Measurements from ENCODE around the gene STX3. TPM values are rescaled to one million over a fixed set of nuclear protein-coding genes. Genes with fewer than 3 reads are reported as not detected.
"Not testable (repeated sequence)": the region's sequence is repeated elsewhere in the genome, so short reads cannot be mapped to it uniquely, and the experiment has no call there.

Gene STX3
- total and polyA plus RNA-seq, 5 experiments from 2014 or later: 2.8 to 11.2 (median 3.6) TPM

- Mint-ChIP-seq H3K4me1 (peaks cover 0 to 18% (median 2%) of the 10 kb centered on the region in 4 donors), H3K4me3 (no peak overlapping the region), H3K27me3 (no peaks in the 10 kb centered on the region), H3K9me3 (no peaks in the 10 kb centered on the region), H3K36me3 (peaks cover 4 to 26% (median 24%) of the 10 kb centered on the region in 3 donors), H3K27ac (no peak overlapping the region)
- no peak for ATAC-seq
- POLR2A ChIA-PET: interaction anchor here (0.7 kb wide), 1 partner anchor 24 kb away, joined by 4 read pairs; no protein-coding TSS in a partner anchor
- DNase-seq: no peak
Observed at GRCh38 chr11:59778122-59778521, 22.9 kb downstream of the STX3 start.

GRCh38 chr11:59779487-59779886 is 24.3 kb downstream of the STX3 start:
- ATAC-seq: no peak
- Mint-ChIP-seq H3K9me3 (no peaks in the 10 kb centered on the region), H3K36me3 (peaks cover 4 to 19% (median 17%) of the 10 kb centered on the region in 3 donors), H3K4me1 (peaks cover 0 to 22% (median 0%) of the 10 kb centered on the region in 4 donors), H3K27me3 (no peaks in the 10 kb centered on the region), H3K4me3 (no peak overlapping the region), H3K27ac (peak overlapping the region in 1 of 10 donors; percentile 36)
- POLR2A ChIA-PET: no interaction called here
- no peak for DNase-seq

- no peak overlapping the region for H3K4me3 Mint-ChIP-seq
- ATAC-seq (no peak), DNase-seq (no peak)
- no peak overlapping the region for H3K27ac Mint-ChIP-seq
- peaks cover 0 to 11% (median 4%) of the 10 kb centered on the region in 3 donors for H3K36me3 Mint-ChIP-seq
- H3K27me3 Mint-ChIP-seq: no peaks in the 10 kb centered on the region
- H3K4me1 Mint-ChIP-seq: peaks cover 0 to 20% (median 0%) of the 10 kb centered on the region in 4 donors
- POLR2A ChIA-PET: no interaction called here
- no peaks in the 10 kb centered on the region for H3K9me3 Mint-ChIP-seq
Observed at GRCh38 chr11:59782080-59782479, 26.9 kb downstream of the STX3 start.

- H3K27me3 Mint-ChIP-seq: no peaks in the 10 kb centered on the region
- peaks cover 0 to 20% (median 0%) of the 10 kb centered on the region in 4 donors for H3K4me1 Mint-ChIP-seq
- H3K27ac Mint-ChIP-seq: no peak overlapping the region
- POLR2A ChIA-PET: no interaction called here
- DNase-seq (no peak), ATAC-seq (no peak)
- H3K36me3 Mint-ChIP-seq: peaks cover under 1 to 22% (median 14%) of the 10 kb centered on the region in 3 donors
- H3K4me3 Mint-ChIP-seq: no peak overlapping the region
- no peaks in the 10 kb centered on the region for H3K9me3 Mint-ChIP-seq
Observed at GRCh38 chr11:59783632-59784090, 28.5 kb downstream of the STX3 start.

GRCh38 chr11:59784441-59784840 is 29.3 kb downstream of the STX3 start:
- DNase-seq, H3K4me3 Mint-ChIP-seq, POLR2A ChIA-PET, H3K27me3 Mint-ChIP-seq, H3K27ac Mint-ChIP-seq, H3K9me3 Mint-ChIP-seq, ATAC-seq: not testable (repeated sequence)
- peaks cover 0 to 20% (median 0%) of the 10 kb centered on the region in 4 donors for H3K4me1 Mint-ChIP-seq
- peaks cover 7 to 28% (median 14%) of the 10 kb centered on the region in 3 donors for H3K36me3 Mint-ChIP-seq

GRCh38 chr11:59785818-59786217 is 30.6 kb downstream of the STX3 start:
- Mint-ChIP-seq H3K4me3 (no peak overlapping the region), H3K27ac (no peak overlapping the region), H3K27me3 (no peaks in the 10 kb centered on the region), H3K9me3 (no peaks in the 10 kb centered on the region), H3K36me3 (peaks cover 10 to 40% (median 14%) of the 10 kb centered on the region in 3 donors), H3K4me1 (peaks cover 0 to 20% (median 0%) of the 10 kb centered on the region in 4 donors)
- DNase-seq (no peak), ATAC-seq (no peak)
- POLR2A ChIA-PET: no interaction called here

GRCh38 chr11:59787255-59787588 is 32.0 kb downstream of the STX3 start:
- no peak for DNase-seq
- Mint-ChIP-seq H3K4me1 (peaks cover 0 to 20% (median 0%) of the 10 kb centered on the region in 4 donors), H3K27me3 (no peaks in the 10 kb centered on the region), H3K4me3 (no peak overlapping the region), H3K36me3 (peaks cover 10 to 42% (median 11%) of the 10 kb centered on the region in 3 donors), H3K27ac (no peak overlapping the region), H3K9me3 (no peaks in the 10 kb centered on the region)
- POLR2A ChIA-PET: no interaction called here
- no peak for ATAC-seq

GRCh38 chr11:59787816-59788215 is 32.6 kb downstream of the STX3 start:
- DNase-seq (no peak), ATAC-seq (no peak)
- Mint-ChIP-seq H3K4me1 (peaks cover 0 to 20% (median 0%) of the 10 kb centered on the region in 4 donors), H3K27me3 (no peaks in the 10 kb centered on the region), H3K36me3 (peaks cover 16 to 48% (median 17%) of the 10 kb centered on the region in 3 donors), H3K27ac (no peak overlapping the region), H3K4me3 (no peak overlapping the region), H3K9me3 (no peaks in the 10 kb centered on the region)
- POLR2A ChIA-PET: no interaction called here

GRCh38 chr11:59791639-59792038 is 36.5 kb downstream of the STX3 start:
- DNase-seq (no peak), ATAC-seq (no peak)
- H3K27me3 Mint-ChIP-seq: no peaks in the 10 kb centered on the region
- no peaks in the 10 kb centered on the region for H3K9me3 Mint-ChIP-seq
- peaks cover 0 to 4% (median 0%) of the 10 kb centered on the region in 4 donors for H3K4me1 Mint-ChIP-seq
- H3K36me3 Mint-ChIP-seq: peaks cover 23 to 69% (median 26%) of the 10 kb centered on the region in 3 donors
- POLR2A ChIA-PET: no interaction called here
- no peak overlapping the region for H3K27ac Mint-ChIP-seq
- H3K4me3 Mint-ChIP-seq: no peak overlapping the region

- POLR2A ChIA-PET: no interaction called here
- peaks cover 20 to 71% (median 26%) of the 10 kb centered on the region in 3 donors for H3K36me3 Mint-ChIP-seq
- H3K4me3 Mint-ChIP-seq: no peak overlapping the region
- no peaks in the 10 kb centered on the region for H3K4me1 Mint-ChIP-seq
- H3K27me3 Mint-ChIP-seq: no peaks in the 10 kb centered on the region
- peak overlapping the region in 1 of 10 donors; percentile 6 for H3K27ac Mint-ChIP-seq
- ATAC-seq (no peak), DNase-seq (no peak)
- H3K9me3 Mint-ChIP-seq: no peaks in the 10 kb centered on the region
Observed at GRCh38 chr11:59792507-59792906, 37.3 kb downstream of the STX3 start.

GRCh38 chr11:59794417-59794816 is 39.2 kb downstream of the STX3 start:
- H3K36me3 Mint-ChIP-seq: peaks cover 12 to 59% (median 19%) of the 10 kb centered on the region in 3 donors
- DNase-seq (no peak), ATAC-seq (no peak)
- H3K4me1 Mint-ChIP-seq: no peaks in the 10 kb centered on the region
- H3K9me3 Mint-ChIP-seq: no peaks in the 10 kb centered on the region
- no peak overlapping the region for H3K27ac Mint-ChIP-seq
- no peak overlapping the region for H3K4me3 Mint-ChIP-seq
- H3K27me3 Mint-ChIP-seq: no peaks in the 10 kb centered on the region
- POLR2A ChIA-PET: no interaction called here

- no peak for ATAC-seq
- peaks cover 0 to 32% (median 3%) of the 10 kb centered on the region in 3 donors for H3K36me3 Mint-ChIP-seq
- H3K27me3 Mint-ChIP-seq: no peaks in the 10 kb centered on the region
- no peaks in the 10 kb centered on the region for H3K4me1 Mint-ChIP-seq
- no peak for DNase-seq
- H3K9me3 Mint-ChIP-seq: no peaks in the 10 kb centered on the region
- POLR2A ChIA-PET: interaction anchor here (0.9 to 1.6 kb wide), 2 partner anchors 10 to 46 kb away, joined by 5 read pairs; partner anchors contain the start of genes MRPL16 and STX3
- H3K27ac Mint-ChIP-seq: peak overlapping the region in 1 of 10 donors; percentile 20
- no peak overlapping the region for H3K4me3 Mint-ChIP-seq
Observed at GRCh38 chr11:59800390-59801025, 45.3 kb downstream of the STX3 start.

- ATAC-seq: no peak
- peaks cover 0 to 29% (median 0%) of the 10 kb centered on the region in 3 donors for H3K36me3 Mint-ChIP-seq
- POLR2A ChIA-PET: interaction anchor here (0.9 to 1.6 kb wide), 2 partner anchors 9 to 47 kb away, joined by 5 read pairs; partner anchors contain the start of genes MRPL16 and STX3
- H3K27me3 Mint-ChIP-seq: no peaks in the 10 kb centered on the region
- H3K4me1 Mint-ChIP-seq: no peaks in the 10 kb centered on the region
- no peak overlapping the region for H3K27ac Mint-ChIP-seq
- no peak for DNase-seq
- H3K9me3 Mint-ChIP-seq: no peaks in the 10 kb centered on the region
- H3K4me3 Mint-ChIP-seq: no peak overlapping the region
Observed at GRCh38 chr11:59801160-59801706, 46.1 kb downstream of the STX3 start.

Measured in naive thymus-derived CD8-positive, alpha-beta T cell (primary cell).